HUES6 (cell line): ENCODE results near the gene TIMM21.

ENCODE experiments used
- H3K27ac ChIP-seq: 2 replicates; pipeline ENCODE4 v1.7.0; 2013; ENCODE audit warnings: low read depth, mild to moderate bottlenecking, low read length, inconsistent platforms
- H3K27me3 ChIP-seq: 2 replicates; pipeline ENCODE4 v1.6.1; 2013; ENCODE audit warnings: low read length; ENCODE audit not compliant: control insufficient read depth, insufficient read depth
- H3K36me3 ChIP-seq: 2 replicates; pipeline ENCODE4 v1.6.1; 2013; ENCODE audit warnings: low read length; ENCODE audit not compliant: control insufficient read depth, insufficient read depth
- H3K4me1 ChIP-seq: 2 replicates; pipeline ENCODE4 v1.6.1; 2013; ENCODE audit warnings: low read length; ENCODE audit not compliant: control insufficient read depth, insufficient read depth
- H3K4me3 ChIP-seq: 2 replicates; pipeline ENCODE4 v1.5.1; 2013; ENCODE audit warnings: low read depth, low read length
- H3K9ac ChIP-seq: one replicate; pipeline ENCODE4 v1.6.1; 2013; ENCODE audit warnings: mild to moderate bottlenecking, low read length
- H3K9me3 ChIP-seq: 2 replicates; pipeline ENCODE4 v1.6.1; 2013; ENCODE audit warnings: low read depth, low read length; ENCODE audit not compliant: control insufficient read depth, insufficient read depth

The TIMM21 gene

GRCh38 chr18:74171910-74172606, 23.7 kb downstream of the TIMM21 start:
- Histone ChIP-seq H3K4me3 (no peak overlapping the region), H3K9me3 (peaks cover 2% of the 10 kb centered on the region; the same call in 1 of the 2 replicates), H3K27ac (no peak overlapping the region), H3K36me3 (no peaks in the 10 kb centered on the region), H3K4me1 (no peaks in the 10 kb centered on the region), H3K9ac (no peak overlapping the region), H3K27me3 (peaks cover 7% of the 10 kb centered on the region; the same call in 1 of the 2 replicates)

- no peaks in the 10 kb centered on the region for H3K4me1 ChIP-seq
- no peak overlapping the region for H3K27ac ChIP-seq
- no peak overlapping the region for H3K9ac ChIP-seq
- no peaks in the 10 kb centered on the region for H3K9me3 ChIP-seq
- peaks cover 7% of the 10 kb centered on the region; the same call in 1 of the 2 replicates for H3K27me3 ChIP-seq
- no peak overlapping the region for H3K4me3 ChIP-seq
- no peaks in the 10 kb centered on the region for H3K36me3 ChIP-seq
Measured at GRCh38 chr18:74172697-74173433, 24.5 kb downstream of the TIMM21 start.

GRCh38 chr18:74173434-74173750, 25.1 kb downstream of the TIMM21 start:
- H3K36me3 ChIP-seq = no peaks in the 10 kb centered on the region
- H3K9ac ChIP-seq = no peak overlapping the region
- H3K9me3 ChIP-seq = no peaks in the 10 kb centered on the region
- H3K27me3 ChIP-seq = peaks cover 7% of the 10 kb centered on the region; the same call in 1 of the 2 replicates
- no peak overlapping the region for H3K27ac ChIP-seq
- no peak overlapping the region for H3K4me3 ChIP-seq
- no peaks in the 10 kb centered on the region for H3K4me1 ChIP-seq

GRCh38 chr18:74175658-74176057, 27.3 kb downstream of the TIMM21 start:
- H3K27me3 ChIP-seq = peaks cover 7% of the 10 kb centered on the region; the same call in 1 of the 2 replicates
- no peaks in the 10 kb centered on the region for H3K36me3 ChIP-seq
- no peaks in the 10 kb centered on the region for H3K9me3 ChIP-seq
- no peak overlapping the region for H3K4me3 ChIP-seq
- H3K27ac ChIP-seq = no peak overlapping the region
- H3K4me1 ChIP-seq = no peaks in the 10 kb centered on the region
- no peak overlapping the region for H3K9ac ChIP-seq

- Histone ChIP-seq H3K9me3 (no peaks in the 10 kb centered on the region), H3K4me3 (no peak overlapping the region), H3K36me3 (no peaks in the 10 kb centered on the region), H3K27ac (no peak overlapping the region), H3K9ac (no peak overlapping the region), H3K4me1 (peaks cover 8% of the 10 kb centered on the region), H3K27me3 (no peaks in the 10 kb centered on the region; the same call in 1 of the 2 replicates)
Measured at GRCh38 chr18:74178884-74179283, 30.6 kb downstream of the TIMM21 start.

GRCh38 chr18:74179623-74180199, 31.4 kb downstream of the TIMM21 start:
- Histone ChIP-seq H3K4me1 (peaks cover 15% of the 10 kb centered on the region), H3K27me3 (no peaks in the 10 kb centered on the region; the same call in 1 of the 2 replicates), H3K27ac (no peak overlapping the region), H3K36me3 (no peaks in the 10 kb centered on the region), H3K9ac (no peak overlapping the region), H3K9me3 (no peaks in the 10 kb centered on the region), H3K4me3 (no peak overlapping the region)

- Histone ChIP-seq H3K9ac (no peak overlapping the region), H3K27ac (no peak overlapping the region), H3K4me3 (no peak overlapping the region), H3K27me3 (no peaks in the 10 kb centered on the region), H3K4me1 (peaks cover 23% of the 10 kb centered on the region), H3K36me3 (no peaks in the 10 kb centered on the region), H3K9me3 (no peaks in the 10 kb centered on the region)
Measured at GRCh38 chr18:74182335-74182734, 34.0 kb downstream of the TIMM21 start.

- no peaks in the 10 kb centered on the region for H3K36me3 ChIP-seq
- no peaks in the 10 kb centered on the region for H3K27me3 ChIP-seq
- H3K27ac ChIP-seq = no peak overlapping the region
- no peaks in the 10 kb centered on the region for H3K9me3 ChIP-seq
- no peak overlapping the region for H3K4me3 ChIP-seq
- H3K4me1 ChIP-seq = peaks cover 23% of the 10 kb centered on the region
- H3K9ac ChIP-seq = no peak overlapping the region
Measured at GRCh38 chr18:74183130-74183529, 34.8 kb downstream of the TIMM21 start.

GRCh38 chr18:74184875-74185274, 36.6 kb downstream of the TIMM21 start:
- H3K9ac ChIP-seq = no peak overlapping the region
- H3K27me3 ChIP-seq = no peaks in the 10 kb centered on the region
- no peak overlapping the region for H3K27ac ChIP-seq
- H3K9me3 ChIP-seq = no peaks in the 10 kb centered on the region
- no peaks in the 10 kb centered on the region for H3K36me3 ChIP-seq
- no peak overlapping the region for H3K4me3 ChIP-seq
- peaks cover 30% of the 10 kb centered on the region for H3K4me1 ChIP-seq

- Histone ChIP-seq H3K4me1 (peaks cover 30% of the 10 kb centered on the region), H3K9me3 (no peaks in the 10 kb centered on the region), H3K9ac (no peak overlapping the region), H3K27me3 (no peaks in the 10 kb centered on the region), H3K27ac (no peak overlapping the region), H3K36me3 (no peaks in the 10 kb centered on the region), H3K4me3 (no peak overlapping the region)
Measured at GRCh38 chr18:74185860-74186259, 37.5 kb downstream of the TIMM21 start.

GRCh38 chr18:74186661-74187060, 38.3 kb downstream of the TIMM21 start:
- H3K4me3 ChIP-seq = no peak overlapping the region
- no peak overlapping the region for H3K27ac ChIP-seq
- H3K4me1 ChIP-seq = peaks cover 30% of the 10 kb centered on the region
- H3K9ac ChIP-seq = no peak overlapping the region
- no peaks in the 10 kb centered on the region for H3K27me3 ChIP-seq
- H3K36me3 ChIP-seq = no peaks in the 10 kb centered on the region
- no peaks in the 10 kb centered on the region for H3K9me3 ChIP-seq
